HepG2 (cell line): ENCODE data around the gene DNAH8. TPM values are rescaled to one million over a fixed set of nuclear protein-coding genes. Genes with fewer than 3 reads are reported as not detected.

Experiments
- ATAC-seq: fragments of 200-7000 bp; cut with Tn5 transposase; 3 replicates; pipeline ENCODE4 v1.9.1; 2020; ENCODE audit warnings: mild to moderate bottlenecking, moderate library complexity
- BruUV-seq: library from RNA; stranded (reverse); fragments of 400-500 nt; replicated peaks from 2 replicates; lab custom pipeline; 2021; lab: Mats Ljungman, UMichigan
- CTCF ChIA-PET: fragments of 300-600 bp; formaldehyde crosslinking; extraction: SDS; loops from one replicate; lab custom pipeline; 2021; ENCODE audit warnings: low total read pairs, inconsistent platforms, low intra/inter-chr PET ratio; lab: Yijun Ruan, JAX
- POLR2A ChIA-PET: fragments of 350-600 bp; sonication (Branson Sonifier 250); formaldehyde crosslinking; loops from one replicate; lab custom pipeline; 2020; ENCODE audit warnings: antibody characterized with exemption, inconsistent platforms; lab: Yijun Ruan, JAX
- DNase-seq: peaks from one replicate; pipeline ENCODE4 v3.0.0-alpha.2; 2015; ENCODE audit warnings: low spot score
- FAIRE-seq: peaks from 3 replicates; lab custom pipeline; 2011; peaks lifted over from hg19 to GRCh38; lab: Jason Lieb, UNC
- H2AFZ ChIP-seq: one replicate; pipeline ENCODE4 v1.6.1; 2011; ENCODE audit warnings: low read length, inconsistent platforms
- H3K27ac ChIP-seq: fragments of 300-600 bp; 3 replicates; pipeline ENCODE4 v1.8.0; 2011; ENCODE audit warnings: mixed run types, mild to moderate bottlenecking, mixed read lengths, low read length, inconsistent platforms; ENCODE audit not compliant: insufficient read depth; ENCODE audit errors: extremely low read length
- H3K27me3 ChIP-seq, 2 experiments: fragments of 200-600 bp in 1 of 2; 2 replicates in 1 of 2; 3 replicates in 1 of 2; pipeline versions ENCODE4 v1.6.0 to v1.8.0; 2011; ENCODE audit warnings: low read length in 2 of 2, mild to moderate bottlenecking in 2 of 2, moderate library complexity in 2 of 2, inconsistent platforms in 1 of 2; ENCODE audit not compliant: insufficient read depth in 2 of 2, control insufficient read depth in 1 of 2
- H3K36me3 ChIP-seq, 2 experiments: fragments of 200-600 bp in 1 of 2; replicated peaks in 1 of 2; 2 replicates in 1 of 2; 3 replicates in 1 of 2; pipeline versions ENCODE4 v1.5.1 to v1.8.0; 2011; ENCODE audit warnings: low read length in 2 of 2, inconsistent platforms in 1 of 2; ENCODE audit not compliant: insufficient read depth in 2 of 2, control insufficient read depth in 1 of 2
- H3K4me1 ChIP-seq: 2 replicates; pipeline ENCODE4 v1.5.1; 2012; ENCODE audit warnings: low read length, inconsistent platforms; ENCODE audit not compliant: insufficient read depth
- H3K4me2 ChIP-seq: 2 replicates; pipeline ENCODE4 v1.6.0; 2011; ENCODE audit warnings: low read depth, low read length, inconsistent platforms
- H3K4me3 ChIP-seq, 3 experiments: fragments of 200-600 bp in 1 of 3; sonication (generic), shearing (Covaris generic) in 1 of 3; replicated peaks in 1 of 3; 2 replicates each; pipeline ENCODE4 v1.5.1; 2011 to 2016; ENCODE audit warnings: low read length in 3 of 3, inconsistent platforms in 2 of 3, low read depth in 2 of 3, mild to moderate bottlenecking in 2 of 3, control low read depth in 1 of 3, mixed read lengths in 1 of 3; ENCODE audit not compliant: insufficient read depth in 1 of 3
- H3K79me2 ChIP-seq: one replicate; pipeline ENCODE4 v1.6.1; 2011; ENCODE audit warnings: low read length, inconsistent platforms; ENCODE audit not compliant: insufficient read depth
- H3K9ac ChIP-seq: 2 replicates; pipeline ENCODE4 v1.6.0; 2011; ENCODE audit warnings: mild to moderate bottlenecking, low read depth, low read length, inconsistent platforms; ENCODE audit not compliant: insufficient read depth
- H3K9me3 ChIP-seq: 2 replicates; pipeline ENCODE4 v1.5.1; 2012; ENCODE audit warnings: mild to moderate bottlenecking, low read length
- H4K20me1 ChIP-seq: 2 replicates; pipeline ENCODE4 v1.6.0; 2011; ENCODE audit warnings: inconsistent platforms, mild to moderate bottlenecking, low read length, moderate library complexity; ENCODE audit not compliant: insufficient read depth
- HOXA5 ChIP-seq: sonication (generic); formaldehyde crosslinking; IDR thresholded peaks from 2 replicates; pipeline ENCODE4 v1.4.0; 2020; ENCODE audit warnings: missing genetic modification reagents
- IKZF1 ChIP-seq: fragments of 450-650 bp; IDR thresholded peaks from 2 replicates; pipeline ENCODE4 v1.7.1; 2016
- JUN ChIP-seq: sonication (generic); formaldehyde crosslinking; IDR thresholded peaks from 2 replicates; pipeline ENCODE4 v1.4.0; 2020; ENCODE audit warnings: mild to moderate bottlenecking, missing genetic modification reagents
- KDM4B ChIP-seq: sonication (generic); formaldehyde crosslinking; IDR thresholded peaks from 2 replicates; pipeline ENCODE4 v1.4.0; 2020; ENCODE audit warnings: missing genetic modification reagents
- MTA1 ChIP-seq: sonication (generic); formaldehyde crosslinking; IDR thresholded peaks from 2 replicates; pipeline ENCODE4 v1.4.0; 2020; ENCODE audit warnings: missing genetic modification reagents, mild to moderate bottlenecking, borderline replicate concordance
- NFE2L2 ChIP-seq: fragments of 150-350 bp; IDR thresholded peaks from 2 replicates; pipeline ENCODE4 v1.6.1; 2014; ENCODE audit warnings: low read length
- PCBP2 ChIP-seq: fragments of 200-400 bp; formaldehyde crosslinking; optimal IDR thresholded peaks from 2 replicates; pipeline ENCODE3; 2018; ENCODE audit warnings: low read length, low read depth; ENCODE audit not compliant: poor library complexity, severe bottlenecking
- RCOR2 ChIP-seq: IDR thresholded peaks from 2 replicates; pipeline ENCODE4 v1.6.1; 2016; ENCODE audit warnings: missing biosample characterization, missing genetic modification reagents
- STAG1 ChIP-seq: sonication (generic); formaldehyde crosslinking; IDR thresholded peaks from 2 replicates; pipeline ENCODE4 v1.4.0; 2020; ENCODE audit warnings: missing genetic modification reagents
- TBP ChIP-seq: sonication (generic); formaldehyde crosslinking; IDR thresholded peaks from 2 replicates; pipeline ENCODE4 v1.5.0; 2020; ENCODE audit warnings: missing genetic modification reagents
- ZBTB7A ChIP-seq: sonication (generic); formaldehyde crosslinking; IDR thresholded peaks from 2 replicates; pipeline ENCODE4 v1.8.0; 2022; ENCODE audit warnings: mild to moderate bottlenecking, missing genetic modification reagents
- ZC3H13 ChIP-seq: sonication (generic); formaldehyde crosslinking; IDR thresholded peaks from 2 replicates; pipeline ENCODE4 v1.8.1; 2023; ENCODE audit warnings: mild to moderate bottlenecking, missing genetic modification reagents, moderate library complexity
- ZMAT3 ChIP-seq: sonication (generic); formaldehyde crosslinking; conservative IDR thresholded peaks from 2 replicates; pipeline ENCODE4 v1.7.0; 2021; ENCODE audit warnings: missing genetic modification reagents
- ZNF207 ChIP-seq: fragments of 450-650 bp; IDR thresholded peaks from 2 replicates; pipeline ENCODE4 v1.6.1; 2016; ENCODE audit warnings: antibody characterized with exemption, borderline replicate concordance
- ZNF335 ChIP-seq: sonication (generic); formaldehyde crosslinking; IDR thresholded peaks from 2 replicates; pipeline ENCODE4 v1.4.0; 2020; ENCODE audit warnings: missing genetic modification reagents
- ZNF501 ChIP-seq: sonication (generic); formaldehyde crosslinking; IDR thresholded peaks from 2 replicates; pipeline ENCODE4 v1.5.1; 2020; ENCODE audit warnings: mild to moderate bottlenecking, moderate library complexity, missing genetic modification reagents
- ZNF709 ChIP-seq: sonication (generic); formaldehyde crosslinking; IDR thresholded peaks from 2 replicates; pipeline ENCODE4 v1.5.0; 2020; ENCODE audit warnings: mild to moderate bottlenecking, missing genetic modification reagents
- ZNF850 ChIP-seq: sonication (generic); formaldehyde crosslinking; conservative IDR thresholded peaks from 2 replicates; pipeline ENCODE4 v1.9.0; 2021; ENCODE audit warnings: mild to moderate bottlenecking, missing genetic modification reagents
- WGBS: methylation state at CpG from one replicate; pipeline ENCODE4 v1.1.6; 2017; ENCODE audit warnings: low lambda C conversion rate; 5-methylcytosine and 5-hydroxymethylcytosine counted together
- in situ Hi-C: cut with HindIII; loops from 2 replicates; pipeline ENCODE4 v1.10.0; 2017; ENCODE audit warnings: low pct_unique_long_range_greater_than_20kb; ENCODE audit not compliant: extremely low pct_ligation_motif_present
- intact Hi-C: fragments of 100-400 bp; cut with micrococcal nuclease; formaldehyde crosslinking; loops from one replicate; pipeline ENCODE4 v1.10.0; 2022; ENCODE audit not compliant: unreplicated experiment
- polyA plus RNA-seq, 8 experiments: library from polyadenylated mRNA; depleted of rRNA in 3 of 8; stranded (reverse) in 7 of 8; unstranded in 1 of 8; fragments of >200 nt; fragmentation: Illumina TruSeq in 4 of 8; extraction: Trizol in 4 of 8; gene quantifications; 2 replicates each; pipeline versions ENCODE4 v1.2.1 to v1.2.3, GENCODE V29; 2011 to 2016; ENCODE audit warnings: low read depth in 4 of 8, missing spikeins in 1 of 8, mixed read lengths in 1 of 8; ENCODE audit not compliant: insufficient read depth in 1 of 8
- total RNA-seq, 5 experiments: library from RNA; depleted of rRNA; stranded (reverse); fragments of >200 nt; fragmentation: Illumina TruSeq; extraction: Trizol; gene quantifications; 2 replicates each; pipeline ENCODE4 v1.2.3, GENCODE V29; 2016; ENCODE audit warnings: low read depth in 1 of 5
- TF ChIP-seq, protein P1 (sequence below): sonication (generic); formaldehyde crosslinking; IDR thresholded peaks from 2 replicates; pipeline ENCODE4 v1.5.1; 2020; ENCODE audit warnings: mild to moderate bottlenecking, missing genetic modification reagents, borderline replicate concordance
- TF ChIP-seq, protein P2 (sequence below): sonication (generic); formaldehyde crosslinking; IDR thresholded peaks from 2 replicates; pipeline ENCODE4 v1.4.0; 2020; ENCODE audit warnings: missing genetic modification reagents

DNAH8 gene
- total and polyA plus RNA-seq, 2 of the 13 experiments (the other 11 are each of a cell fraction or from before 2014, with no cell fraction given): not detected

DNA sequence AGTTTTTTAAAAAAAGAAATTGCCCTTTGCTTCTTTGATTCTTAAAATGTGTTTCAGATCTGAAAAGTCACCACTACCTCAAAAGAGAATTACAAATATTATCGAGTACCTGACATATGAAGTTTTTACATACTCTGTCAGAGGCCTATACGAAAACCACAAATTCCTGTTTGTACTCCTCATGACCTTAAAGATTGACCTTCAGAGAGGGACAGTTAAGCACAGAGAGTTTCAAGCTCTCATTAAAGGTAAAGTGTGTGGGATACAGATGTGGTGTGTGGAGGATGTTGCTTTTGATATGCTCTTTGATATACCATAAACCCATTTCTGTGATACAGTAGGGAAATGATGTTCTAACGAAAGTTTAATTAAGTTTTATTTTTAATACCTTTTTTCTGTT lies 223.6 kb downstream of the DNAH8 start:
- BruUV-seq: no TSS peak
- no peaks in the 10 kb centered on the region for H3K4me1 ChIP-seq
- H3K79me2 ChIP-seq: no peaks in the 10 kb centered on the region
- WGBS: 21% methylated on average over 3 of the region's 3 CpGs
- no peak overlapping the region for H3K4me2 ChIP-seq
- in situ Hi-C loops (no loop called here), intact Hi-C loops (no loop called here)
- FAIRE-seq (no peak), DNase-seq (no peak), ATAC-seq (no peak)
- H3K27me3 ChIP-seq: no peaks in the 10 kb centered on the region; a peak in 1 of 5 replicates
- H3K27ac ChIP-seq: no peak overlapping the region
- H3K4me3 ChIP-seq: no peak overlapping the region
- H3K36me3 ChIP-seq: no peaks in the 10 kb centered on the region
- H2AFZ ChIP-seq: no peak overlapping the region
- ChIA-PET CTCF (no interaction called here), POLR2A (no interaction called here)
- H3K9ac ChIP-seq: no peak overlapping the region
- H4K20me1 ChIP-seq: no peaks in the 10 kb centered on the region
- H3K9me3 ChIP-seq: no peaks in the 10 kb centered on the region
- TF ChIP-seq ZNF709 (no peak), RCOR2 (CRISPR knock-in tag) (no peak), ZC3H13 (CRISPR knock-in tag) (no peak), PCBP2 (no peak), ZBTB7A (no peak), MTA1 (no peak), JUN (CRISPR knock-in tag) (no peak), HOXA5 (CRISPR knock-in tag) (no peak), ZNF501 (CRISPR knock-in tag) (no peak), NFE2L2 (no peak), KDM4B (no peak), ZNF335 (CRISPR knock-in tag) (no peak), ZNF207 (no peak), IKZF1 (no peak), STAG1 (CRISPR knock-in tag) (no peak), ZNF850 (CRISPR knock-in tag) (no peak), TBP (no peak), ZMAT3 (CRISPR knock-in tag) (no peak)
- TF ChIP-seq, protein P1, sequence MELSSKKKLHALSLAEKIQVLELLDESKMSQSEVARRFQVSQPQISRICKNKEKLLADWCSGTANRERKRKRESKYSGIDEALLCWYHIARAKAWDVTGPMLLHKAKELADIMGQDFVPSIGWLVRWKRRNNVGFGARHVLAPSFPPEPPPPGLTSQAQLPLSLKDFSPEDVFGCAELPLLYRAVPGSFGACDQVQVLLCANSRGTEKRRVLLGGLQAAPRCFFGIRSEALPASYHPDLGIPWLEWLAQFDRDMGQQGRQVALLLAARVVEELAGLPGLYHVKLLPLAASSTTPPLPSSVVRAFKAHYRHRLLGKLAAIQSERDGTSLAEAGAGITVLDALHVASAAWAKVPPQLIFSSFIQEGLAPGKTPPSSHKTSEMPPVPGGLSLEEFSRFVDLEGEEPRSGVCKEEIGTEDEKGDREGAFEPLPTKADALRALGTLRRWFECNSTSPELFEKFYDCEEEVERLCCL (CRISPR knock-in tag): no peak
- TF ChIP-seq, protein P2, sequence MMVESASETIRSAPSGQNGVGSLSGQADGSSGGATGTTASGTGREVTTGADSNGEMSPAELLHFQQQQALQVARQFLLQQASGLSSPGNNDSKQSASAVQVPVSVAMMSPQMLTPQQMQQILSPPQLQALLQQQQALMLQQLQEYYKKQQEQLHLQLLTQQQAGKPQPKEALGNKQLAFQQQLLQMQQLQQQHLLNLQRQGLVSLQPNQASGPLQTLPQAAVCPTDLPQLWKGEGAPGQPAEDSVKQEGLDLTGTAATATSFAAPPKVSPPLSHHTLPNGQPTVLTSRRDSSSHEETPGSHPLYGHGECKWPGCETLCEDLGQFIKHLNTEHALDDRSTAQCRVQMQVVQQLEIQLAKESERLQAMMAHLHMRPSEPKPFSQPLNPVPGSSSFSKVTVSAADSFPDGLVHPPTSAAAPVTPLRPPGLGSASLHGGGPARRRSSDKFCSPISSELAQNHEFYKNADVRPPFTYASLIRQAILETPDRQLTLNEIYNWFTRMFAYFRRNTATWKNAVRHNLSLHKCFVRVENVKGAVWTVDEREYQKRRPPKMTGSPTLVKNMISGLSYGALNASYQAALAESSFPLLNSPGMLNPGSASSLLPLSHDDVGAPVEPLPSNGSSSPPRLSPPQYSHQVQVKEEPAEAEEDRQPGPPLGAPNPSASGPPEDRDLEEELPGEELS (CRISPR knock-in tag): no peak
- TF ChIP-seq, all 625 proteins: peak for 0
